Measurements from ENCODE around the gene MIS18A. TPM values are rescaled to one million over a fixed set of nuclear protein-coding genes. Genes with fewer than 3 reads are reported as not detected.
"Not testable (repeated sequence)": the region's sequence is repeated elsewhere in the genome, so short reads cannot be mapped to it uniquely, and the experiment has no call there.

Gene MIS18A
- polyA plus RNA-seq, 4 donors = 17.3 to 28.0 (median 26.5) TPM

- no peak for DNase-seq (ENCODE audit: low read depth in 4 of 4, low spot score in 3 of 4)
Measured at GRCh38 chr21:32306021-32306780, 27.4 kb upstream of the MIS18A start.

GRCh38 chr21:32304998-32305397 is 26.1 kb upstream of the MIS18A start:
- DNase-seq (ENCODE audit: low read depth in 4 of 4, low spot score in 3 of 4) = no peak

GRCh38 chr21:32303385-32303784 is 24.5 kb upstream of the MIS18A start:
- no peak for DNase-seq (ENCODE audit: low read depth in 4 of 4, low spot score in 3 of 4)

- DNase-seq (ENCODE audit: low read depth in 4 of 4, low spot score in 3 of 4) = no peak
Measured at GRCh38 chr21:32302560-32302959, 23.7 kb upstream of the MIS18A start.

GRCh38 chr21:32301596-32301995 is 22.7 kb upstream of the MIS18A start:
- no peak for DNase-seq (ENCODE audit: low read depth in 4 of 4, low spot score in 3 of 4)

- DNase-seq (ENCODE audit: low read depth in 4 of 4, low spot score in 3 of 4) = no peak
Measured at GRCh38 chr21:32300117-32300681, 21.4 kb upstream of the MIS18A start.

- no peak for DNase-seq (ENCODE audit: low read depth in 4 of 4, low spot score in 3 of 4)
Measured at GRCh38 chr21:32299695-32300094, 20.8 kb upstream of the MIS18A start.

GRCh38 chr21:32298658-32299081 is 19.8 kb upstream of the MIS18A start, which contains the start of gene MRAP:
Gene MRAP, plus strand, starts transcription at chr21:32298855. Its CDS starts 117 bp downstream, at chr21:32298972.
- DNase-seq (ENCODE audit: low read depth in 4 of 4, low spot score in 3 of 4) = no peak

- DNase-seq (ENCODE audit: low read depth in 4 of 4, low spot score in 3 of 4) = no peak
Measured at GRCh38 chr21:32298148-32298559, 19.3 kb upstream of the MIS18A start.

GRCh38 chr21:32297449-32297848 is 18.6 kb upstream of the MIS18A start:
- no peak for DNase-seq (ENCODE audit: low read depth in 4 of 4, low spot score in 3 of 4)

GRCh38 chr21:32285476-32285875 is 6.6 kb upstream of the MIS18A start:
- no peak for DNase-seq (ENCODE audit: low read depth in 4 of 4, low spot score in 3 of 4)

GRCh38 chr21:32282992-32283391 is 4.1 kb upstream of the MIS18A start:
- no peak for DNase-seq (ENCODE audit: low read depth in 4 of 4, low spot score in 3 of 4)

- no peak for DNase-seq (ENCODE audit: low read depth in 4 of 4, low spot score in 3 of 4)
Measured at GRCh38 chr21:32281531-32281930, 2.7 kb upstream of the MIS18A start.

GRCh38 chr21:32279377-32279680 is 480 bp upstream of the MIS18A start:
- no peak for DNase-seq (ENCODE audit: low read depth in 4 of 4, low spot score in 3 of 4)

GRCh38 chr21:32278103-32278502 is 746 bp downstream of the MIS18A start:
- DNase-seq (ENCODE audit: low read depth in 4 of 4, low spot score in 3 of 4) = no peak

GRCh38 chr21:32276671-32277070 is 2.2 kb downstream of the MIS18A start:
- DNase-seq (ENCODE audit: low read depth in 4 of 4, low spot score in 3 of 4) = no peak

- DNase-seq (ENCODE audit: low read depth in 4 of 4, low spot score in 3 of 4) = no peak
Measured at GRCh38 chr21:32270748-32271147, 8.1 kb downstream of the MIS18A start.

GRCh38 chr21:32265321-32265720 is 13.5 kb downstream of the MIS18A start:
- DNase-seq (ENCODE audit: low read depth in 4 of 4, low spot score in 3 of 4) = not testable (repeated sequence)

- DNase-seq (ENCODE audit: low read depth in 4 of 4, low spot score in 3 of 4) = no peak
Measured at GRCh38 chr21:32261929-32262328, 16.9 kb downstream of the MIS18A start.

- no peak for DNase-seq (ENCODE audit: low read depth in 4 of 4, low spot score in 3 of 4)
Measured at GRCh38 chr21:32260130-32260529, 18.7 kb downstream of the MIS18A start.

GRCh38 chr21:32258786-32259048 is 20.1 kb downstream of the MIS18A start:
- DNase-seq (ENCODE audit: low read depth in 4 of 4, low spot score in 3 of 4) = not testable (repeated sequence)

GRCh38 chr21:32257962-32258785 is 20.7 kb downstream of the MIS18A start:
- peak in 2 of 4 donors; percentile 68 to 74 for DNase-seq (ENCODE audit: low read depth in 4 of 4, low spot score in 3 of 4)
